ENCODE results near the gene PPL. TPM values are rescaled to one million over a fixed set of nuclear protein-coding genes. Genes with fewer than 3 reads are reported as not detected.

The PPL gene
- total RNA-seq, 4 donors from 2014 or later = 28.7 to 84.2 (median 53.0) TPM

DNA sequence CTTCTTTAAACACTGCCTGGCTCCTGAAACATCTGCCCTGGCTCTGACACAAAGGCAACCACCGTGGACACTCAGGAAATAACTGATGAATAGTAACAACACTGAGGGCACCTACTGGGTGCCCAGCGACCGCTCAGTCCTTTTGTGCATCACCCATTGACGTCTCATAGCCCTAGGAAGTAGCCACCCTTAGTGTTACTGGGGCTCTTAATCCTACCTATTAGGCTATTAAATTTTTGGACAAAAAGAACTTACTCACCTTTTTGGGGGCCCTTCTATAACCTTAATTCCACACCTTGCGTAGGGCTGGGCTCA, 11.7 kb downstream of the PPL start:
- Histone ChIP-seq H3K27ac (peak overlapping the region in 1 of 4 donors; percentile 69), H3K9me3 (peaks cover 0 to 12% (median 6%) of the 10 kb centered on the region in 4 donors), H3K4me1 (peaks cover 0 to 5% (median 0%) of the 10 kb centered on the region in 4 donors), H3K36me3 (no peaks in the 10 kb centered on the region), H3K4me3 (no peak overlapping the region), H3K27me3 (no peaks in the 10 kb centered on the region)
- TF ChIP-seq POLR2A (IDR thresholded peaks at IDR 0.05) = no peak
- TF ChIP-seq, protein P1, sequence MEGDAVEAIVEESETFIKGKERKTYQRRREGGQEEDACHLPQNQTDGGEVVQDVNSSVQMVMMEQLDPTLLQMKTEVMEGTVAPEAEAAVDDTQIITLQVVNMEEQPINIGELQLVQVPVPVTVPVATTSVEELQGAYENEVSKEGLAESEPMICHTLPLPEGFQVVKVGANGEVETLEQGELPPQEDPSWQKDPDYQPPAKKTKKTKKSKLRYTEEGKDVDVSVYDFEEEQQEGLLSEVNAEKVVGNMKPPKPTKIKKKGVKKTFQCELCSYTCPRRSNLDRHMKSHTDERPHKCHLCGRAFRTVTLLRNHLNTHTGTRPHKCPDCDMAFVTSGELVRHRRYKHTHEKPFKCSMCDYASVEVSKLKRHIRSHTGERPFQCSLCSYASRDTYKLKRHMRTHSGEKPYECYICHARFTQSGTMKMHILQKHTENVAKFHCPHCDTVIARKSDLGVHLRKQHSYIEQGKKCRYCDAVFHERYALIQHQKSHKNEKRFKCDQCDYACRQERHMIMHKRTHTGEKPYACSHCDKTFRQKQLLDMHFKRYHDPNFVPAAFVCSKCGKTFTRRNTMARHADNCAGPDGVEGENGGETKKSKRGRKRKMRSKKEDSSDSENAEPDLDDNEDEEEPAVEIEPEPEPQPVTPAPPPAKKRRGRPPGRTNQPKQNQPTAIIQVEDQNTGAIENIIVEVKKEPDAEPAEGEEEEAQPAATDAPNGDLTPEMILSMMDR (IDR thresholded peaks at IDR 0.05) = no peak
- no peak for DNase-seq

DNA sequence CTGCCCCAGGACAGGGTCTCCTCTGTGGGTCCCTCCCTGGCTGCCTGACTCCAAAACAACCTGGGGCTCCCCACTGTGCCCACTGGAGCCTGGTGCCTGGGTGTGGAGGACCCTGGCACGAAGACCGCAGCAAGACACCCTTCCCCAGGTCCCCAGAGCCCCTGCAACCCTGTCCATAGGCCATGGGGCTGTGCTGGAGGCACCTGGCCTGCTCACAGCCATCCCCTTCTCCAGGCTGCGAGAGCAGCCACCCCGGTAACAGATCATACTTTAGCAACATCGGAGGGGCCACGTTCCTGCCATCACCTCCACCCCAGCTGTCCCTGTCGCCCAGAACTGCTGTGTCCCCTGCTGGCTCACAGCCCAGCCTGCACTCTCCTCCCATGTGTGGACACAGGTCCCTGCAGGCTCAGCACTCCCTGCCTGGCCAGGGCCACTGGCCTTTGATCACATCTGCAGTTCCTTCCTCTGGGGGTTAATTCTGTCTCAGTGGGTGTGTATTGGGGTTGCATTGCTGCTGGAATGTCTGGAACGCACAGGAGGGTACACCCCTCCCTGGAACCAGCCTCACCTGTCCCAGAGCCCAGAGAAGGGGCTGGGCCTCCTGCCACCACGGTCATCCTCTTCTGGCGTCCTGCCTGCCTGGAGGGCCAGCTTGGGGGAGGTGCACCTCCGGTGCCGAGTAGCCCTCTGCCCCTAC, 12.2 kb downstream of the PPL start:
- peak in 2 of 3 donors; percentile 66 to 76 for DNase-seq
- H3K9me3 ChIP-seq = peaks cover 0 to 12% (median 6%) of the 10 kb centered on the region in 4 donors
- no peaks in the 10 kb centered on the region for H3K36me3 ChIP-seq
- no peaks in the 10 kb centered on the region for H3K27me3 ChIP-seq
- peaks cover 0 to 5% (median 0%) of the 10 kb centered on the region in 4 donors for H3K4me1 ChIP-seq
- peak overlapping the region in 2 of 4 donors; percentile 32 to 69 for H3K27ac ChIP-seq
- no peak overlapping the region for H3K4me3 ChIP-seq
- no peak for TF ChIP-seq POLR2A (IDR thresholded peaks at IDR 0.05)
- TF ChIP-seq, protein P1 (IDR thresholded peaks at IDR 0.05) = peak in 2 of 6 experiments; percentile 42 to 43

DNA sequence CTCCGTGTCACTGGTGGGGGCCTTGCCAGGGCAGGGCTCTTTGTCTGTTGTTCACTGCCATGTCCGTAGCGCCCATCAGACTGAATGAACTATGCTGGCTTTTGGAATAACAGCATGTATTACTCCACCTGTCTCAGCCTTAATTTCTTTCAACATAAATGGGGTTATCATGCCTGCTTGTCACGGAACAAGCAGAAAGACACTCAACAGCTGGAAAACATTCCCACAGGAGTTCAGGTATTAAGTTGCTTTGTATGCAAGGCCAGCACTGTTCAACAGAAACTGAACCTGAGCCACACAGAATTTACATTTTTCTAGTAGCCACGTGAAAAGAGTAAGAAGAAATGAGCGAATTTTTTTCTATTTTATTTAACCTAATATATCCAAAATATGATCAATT, 13.1 kb downstream of the PPL start:
- TF ChIP-seq POLR2A (IDR thresholded peaks at IDR 0.05) = no peak
- TF ChIP-seq, protein P1 (IDR thresholded peaks at IDR 0.05) = no peak
- Histone ChIP-seq H3K27me3 (no peaks in the 10 kb centered on the region), H3K4me1 (peaks cover 0 to 5% (median 0%) of the 10 kb centered on the region in 4 donors), H3K9me3 (peaks cover 0 to 12% (median 6%) of the 10 kb centered on the region in 4 donors), H3K36me3 (no peaks in the 10 kb centered on the region), H3K27ac (no peak overlapping the region), H3K4me3 (no peak overlapping the region)
- no peak for DNase-seq

DNA sequence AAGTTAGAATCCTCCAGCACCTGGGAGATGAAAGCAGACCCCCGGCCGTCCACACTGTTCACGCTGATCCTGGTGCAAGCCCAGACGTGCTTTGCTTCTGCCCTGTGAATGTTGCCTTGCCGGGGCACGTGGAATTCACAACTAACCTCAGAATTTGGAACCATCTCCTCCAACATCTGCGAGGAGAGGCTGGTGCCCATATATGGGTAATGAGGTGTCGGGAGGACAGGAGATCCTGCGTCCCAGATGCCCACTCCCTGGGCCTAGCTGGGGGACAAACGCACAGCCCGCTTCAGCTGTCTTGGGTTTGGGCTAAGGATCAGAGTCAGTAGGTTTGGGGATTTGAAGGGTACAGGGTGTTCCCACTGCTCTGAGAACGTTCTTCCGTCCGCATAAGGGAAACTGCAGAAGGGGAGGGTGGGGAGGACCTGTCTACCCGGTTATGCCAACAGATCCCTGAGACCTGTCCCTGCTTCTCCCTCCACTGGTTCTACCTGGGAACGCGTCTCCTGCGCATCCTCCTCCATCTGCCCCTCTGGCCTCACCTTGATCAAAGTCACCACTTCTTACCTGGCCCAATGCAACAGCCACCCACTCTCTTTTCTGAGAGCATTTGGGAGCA, 14.1 kb downstream of the PPL start:
- Histone ChIP-seq H3K27me3 (no peaks in the 10 kb centered on the region), H3K27ac (no peak overlapping the region), H3K4me1 (peaks cover 0 to 5% (median 0%) of the 10 kb centered on the region in 4 donors), H3K4me3 (no peak overlapping the region), H3K9me3 (peaks cover 0 to 12% (median 4%) of the 10 kb centered on the region in 4 donors), H3K36me3 (no peaks in the 10 kb centered on the region)
- TF ChIP-seq POLR2A (IDR thresholded peaks at IDR 0.05) = no peak
- TF ChIP-seq, protein P1 (IDR thresholded peaks at IDR 0.05) = no peak
- DNase-seq = no peak

DNA sequence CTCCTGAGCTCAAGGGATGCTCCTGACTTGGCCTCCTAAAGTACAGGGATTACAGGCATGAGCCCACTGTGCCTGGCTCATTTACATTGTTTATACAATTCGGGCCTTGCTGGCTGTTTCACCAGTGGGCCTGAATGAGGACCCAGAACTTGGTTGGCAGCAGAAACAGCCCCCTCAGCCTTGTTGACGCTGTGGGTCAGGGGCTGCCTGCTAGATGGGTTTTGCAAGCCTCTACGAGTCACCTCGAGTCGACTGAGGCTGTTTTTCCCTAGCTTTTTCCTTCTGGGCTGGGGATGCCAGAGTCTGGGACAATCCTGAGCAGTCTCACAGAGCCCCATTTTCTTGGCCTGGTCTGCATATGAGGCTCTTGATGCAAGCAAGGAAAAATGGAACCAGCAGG, 16.1 kb downstream of the PPL start:
- Histone ChIP-seq H3K4me3 (no peak overlapping the region), H3K27ac (no peak overlapping the region), H3K4me1 (peaks cover 0 to 5% (median 0%) of the 10 kb centered on the region in 4 donors), H3K9me3 (no peaks in the 10 kb centered on the region), H3K36me3 (no peaks in the 10 kb centered on the region), H3K27me3 (no peaks in the 10 kb centered on the region)
- DNase-seq = no peak
- no peak for TF ChIP-seq POLR2A (IDR thresholded peaks at IDR 0.05)
- TF ChIP-seq, protein P1 (IDR thresholded peaks at IDR 0.05) = no peak

Data from Peyer's patch (tissue), 4 donors.